ENCODE data around the gene NXN. TPM values are rescaled to one million over a fixed set of nuclear protein-coding genes. Genes with fewer than 3 reads are reported as not detected.

Gene NXN
- total RNA-seq, 1 experiment from 2014 or later = 126 TPM

- TF ChIP-seq CTCF (IDR thresholded peaks at IDR 0.05) (no peak), POLR2AphosphoS5 (IDR thresholded peaks at IDR 0.05; ENCODE audit: low read depth, low read length) (no peak), REST (IDR thresholded peaks at IDR 0.05; ENCODE audit: insufficient read depth in 1 of 2, low read depth in 2 of 2, low read length in 1 of 2) (no peak), SIN3A (IDR thresholded peaks at IDR 0.05; ENCODE audit: borderline replicate concordance, insufficient read depth, low read depth, low read length) (no peak), TCF7L2 (IDR thresholded peaks at IDR 0.05; ENCODE audit: low read depth, low read length) (no peak)
These were observed 109.7 kb downstream of the NXN start for GRCh38 chr17:869567-870525.

GRCh38 chr17:869086-869485 lies 110.5 kb downstream of the NXN start:
- Histone ChIP-seq H3K27me3 (ENCODE audit: control insufficient read depth, insufficient read depth, low read length) (no peaks in the 10 kb centered on the region), H3K4me1 (ENCODE audit: control insufficient read depth, insufficient read depth, low read length) (peaks cover 26% of the 10 kb centered on the region), H3K9me3 (ENCODE audit: control insufficient read depth, insufficient read depth, low read depth, low read length) (no peaks in the 10 kb centered on the region), H3K4me3 (ENCODE audit: low read depth in 2 of 2, low read length in 2 of 2) (no peak overlapping the region), H3K36me3 (ENCODE audit: control insufficient read depth, insufficient read depth, low read length) (no peaks in the 10 kb centered on the region), H3K27ac (ENCODE audit: low read length) (peak overlapping the region; percentile 61)
- DNase-seq (ENCODE audit: low read depth, low spot score) (no peak), ATAC-seq (peak; percentile 53; the same call in 1 of the 2 replicates)
- ChIA-PET POLR2A (no interaction called here), CTCF (no interaction called here)
- intact Hi-C loops (cut with micrococcal nuclease; ENCODE audit: unreplicated experiment) (no loop called here), in situ Hi-C loops (cut with HindIII; ENCODE audit: low pct_unique_long_range_greater_than_20kb, low sequenced_read_pairs) (no loop called here)
- no TSS peak for BruUV-seq (replicated peaks)
- TF ChIP-seq CTCF (IDR thresholded peaks at IDR 0.05) = no peak
- no peak for TF ChIP-seq TCF7L2 (IDR thresholded peaks at IDR 0.05; ENCODE audit: low read depth, low read length)
- no peak for TF ChIP-seq REST (IDR thresholded peaks at IDR 0.05; ENCODE audit: insufficient read depth in 1 of 2, low read depth in 2 of 2, low read length in 1 of 2)
- TF ChIP-seq SIN3A (IDR thresholded peaks at IDR 0.05; ENCODE audit: borderline replicate concordance, insufficient read depth, low read depth, low read length) = no peak
- no peak for TF ChIP-seq POLR2AphosphoS5 (IDR thresholded peaks at IDR 0.05; ENCODE audit: low read depth, low read length)

More at GRCh38 chr17:869567-870525, 109.7 kb downstream of the NXN start:
- ChIA-PET POLR2A (no interaction called here), CTCF (no interaction called here)
- no peak overlapping the region for H3K4me3 ChIP-seq (ENCODE audit: low read depth in 2 of 2, low read length in 2 of 2)
- DNase-seq (ENCODE audit: low read depth, low spot score) (no peak), ATAC-seq (peak; percentile 52; the same call in 1 of the 2 replicates)
- BruUV-seq (replicated peaks) = no TSS peak
- H3K27me3 ChIP-seq (ENCODE audit: control insufficient read depth, insufficient read depth, low read length) = no peaks in the 10 kb centered on the region
- H3K36me3 ChIP-seq (ENCODE audit: control insufficient read depth, insufficient read depth, low read length) = no peaks in the 10 kb centered on the region
- H3K4me1 ChIP-seq (ENCODE audit: control insufficient read depth, insufficient read depth, low read length) = peaks cover 26% of the 10 kb centered on the region
- H3K27ac ChIP-seq (ENCODE audit: low read length) = peak overlapping the region; percentile 61
- no peaks in the 10 kb centered on the region for H3K9me3 ChIP-seq (ENCODE audit: control insufficient read depth, insufficient read depth, low read depth, low read length)
- in situ Hi-C loops (cut with HindIII; ENCODE audit: low pct_unique_long_range_greater_than_20kb, low sequenced_read_pairs) = no loop called here
- intact Hi-C loops (cut with micrococcal nuclease; ENCODE audit: unreplicated experiment) = loop anchor here (10.0 kb wide), 1 partner anchor 295 kb away; no protein-coding TSS in a partner anchor

All from Panc1 (cell line).